ENCODE results near the gene MSRB1. TPM values are rescaled to one million over a fixed set of nuclear protein-coding genes. Genes with fewer than 3 reads are reported as not detected.

Gene MSRB1
- total and polyA plus RNA-seq, 9 of the 15 experiments (the other 6 are each of a cell fraction or from before 2014, with no cell fraction given): 5.4 to 33.7 (median 25.7) TPM

- peak; percentile 57 for TF ChIP-seq MGA (IDR thresholded peaks at IDR 0.05)
- peak; percentile 37; the same call in 1 of the 2 replicates for TF ChIP-seq GTF2F1 (IDR thresholded peaks at IDR 0.05; ENCODE audit: low read depth, low read length)
- TF ChIP-seq ARID4B (CRISPR knock-in tag; IDR thresholded peaks at IDR 0.05): peak; percentile 75
- peak; percentile 83 for TF ChIP-seq GABPB1 (CRISPR knock-in tag; IDR thresholded peaks at IDR 0.05)
- TF ChIP-seq HDAC1 (IDR thresholded peaks at IDR 0.05): peak in 1 of 2 experiments; percentile 37; a peak in 1 of 4 replicates
- peak; percentile 16 for TF ChIP-seq PRDM10 (IDR thresholded peaks at IDR 0.05; ENCODE audit: partially characterized antibody)
Observed at GRCh38 chr16:1959269-1960039, 16.5 kb upstream of the MSRB1 start, which contains the start of gene NDUFB10 (continued).
